ENCODE results near the gene PHYKPL. TPM values are rescaled to one million over a fixed set of nuclear protein-coding genes. Genes with fewer than 3 reads are reported as not detected.

PHYKPL gene
- total RNA-seq, 8 experiments from 2014 or later: 7.9 to 141 (median 19.7) TPM

DNA sequence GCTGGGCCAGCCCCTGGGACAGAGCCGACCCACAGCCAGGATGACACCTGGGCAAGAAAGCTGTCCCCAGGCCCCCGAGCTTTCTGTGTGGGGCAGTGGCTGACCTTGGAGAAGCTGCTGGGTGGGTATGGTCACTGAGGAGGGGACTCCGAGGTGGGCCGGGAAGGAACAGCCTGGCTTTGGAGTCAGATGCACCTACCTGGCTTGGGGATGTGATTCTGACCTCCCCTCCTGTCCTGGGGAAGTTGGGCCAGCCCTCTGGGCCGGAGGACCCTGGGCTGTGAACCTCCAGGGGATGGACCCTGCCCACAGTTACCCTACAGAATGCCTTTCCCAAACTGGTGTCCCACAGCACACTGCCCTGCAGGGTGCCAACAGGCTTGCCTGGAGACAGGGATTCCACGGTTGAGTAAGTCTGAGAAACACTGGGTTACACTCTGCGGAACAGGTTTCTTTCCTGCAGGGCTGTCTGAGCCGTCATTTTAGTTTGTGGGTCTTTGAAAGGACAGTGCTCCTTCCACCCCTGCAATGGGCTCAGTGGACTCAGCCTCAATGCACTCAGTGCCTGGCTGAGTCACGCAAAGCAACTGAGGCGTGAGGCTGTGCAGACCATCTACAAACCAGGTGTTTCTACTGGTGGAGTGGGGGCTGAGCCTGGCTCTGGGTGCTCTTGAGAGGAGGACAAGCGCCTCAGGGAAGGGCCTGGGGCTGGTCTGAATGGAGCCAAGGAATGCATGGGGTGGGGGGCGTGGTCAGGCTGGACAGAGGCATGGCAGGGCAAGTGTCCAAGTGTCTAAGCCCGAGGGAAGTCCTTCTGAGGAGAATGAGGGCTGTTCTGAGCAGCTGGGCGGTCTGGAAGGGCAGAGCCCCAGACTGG is 41.3 kb upstream of the PHYKPL start:
- ATAC-seq (replicated peaks in 6 of 8): peak in 5 of 8 experiments; percentile 7 to 91 (median 78)
- H3K27ac ChIP-seq: no peak overlapping the region
- peaks cover 0 to 3% of the 10 kb centered on the region in 2 donors for H3K4me1 ChIP-seq (replicated peaks in 1 of 2)
- no peak overlapping the region for H3K4me3 ChIP-seq
- in situ Hi-C loops (cut with MboI; ENCODE audit: low pct_unique_long_range_greater_than_20kb in 2 of 9, low sequenced_read_pairs in 9 of 9, unreplicated experiment in 9 of 9): no loop called here
- WGBS, 10 experiments: 57 to 100% (median 82%) methylated on average over 1 to 5 of the region's 14 CpGs; no CpG with 5 or more reads in 6 of the 10 experiments

DNA sequence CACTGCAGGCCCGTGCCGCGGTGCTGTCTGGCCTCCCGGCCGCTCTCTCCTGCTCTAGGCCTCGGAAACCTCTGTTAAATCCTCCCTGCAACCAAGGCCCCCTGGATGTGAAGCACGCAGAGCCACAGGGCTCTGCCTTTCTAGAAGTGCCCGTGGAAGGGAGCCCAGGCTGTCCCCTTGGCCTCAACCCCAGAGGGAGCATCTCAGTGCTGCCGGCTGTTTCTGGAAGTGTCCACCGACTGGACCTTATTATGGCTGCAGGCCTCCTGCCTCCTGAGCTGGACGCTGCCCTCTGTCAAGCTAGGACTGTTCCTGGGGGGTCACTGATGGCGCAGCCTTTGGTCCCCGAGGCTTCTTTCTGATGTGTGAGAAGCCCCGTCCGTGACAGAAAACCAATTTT is 40.4 kb upstream of the PHYKPL start:
- H3K27ac ChIP-seq: no peak overlapping the region
- no peak overlapping the region for H3K4me3 ChIP-seq
- WGBS, 10 experiments: 82 to 100% (median 87%) methylated on average over 2 to 12 of the region's 15 CpGs; no CpG with 5 or more reads in 6 of the 10 experiments
- no peak for ATAC-seq (replicated peaks in 6 of 8)
- peaks cover 0 to 3% of the 10 kb centered on the region in 2 donors for H3K4me1 ChIP-seq (replicated peaks in 1 of 2)
- in situ Hi-C loops (cut with MboI; ENCODE audit: low pct_unique_long_range_greater_than_20kb in 2 of 9, low sequenced_read_pairs in 9 of 9, unreplicated experiment in 9 of 9): no loop called here

DNA sequence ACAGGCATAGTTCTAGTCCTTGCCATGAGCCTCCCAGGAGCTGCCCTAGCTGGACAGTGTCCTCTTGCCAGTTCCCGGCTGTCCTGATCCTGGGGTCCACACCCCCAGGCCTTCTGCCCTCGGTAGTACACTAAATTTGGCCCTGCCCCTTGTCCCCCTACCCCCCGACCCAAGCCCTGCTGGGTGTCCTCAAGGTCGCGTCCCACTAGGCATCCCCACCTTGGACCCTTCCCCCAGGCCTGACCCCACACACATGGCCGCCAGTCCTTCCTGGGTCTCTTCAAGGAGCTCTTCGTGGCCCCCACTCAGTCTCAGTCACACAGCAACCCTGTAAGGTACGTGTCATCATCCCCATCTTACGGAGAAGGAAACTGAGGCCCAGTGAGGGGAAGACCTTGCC is 40.0 kb upstream of the PHYKPL start:
- H3K4me3 ChIP-seq: no peak overlapping the region
- WGBS, 10 experiments: no CpG with 5 or more reads among the region's 9 CpGs
- no peak for ATAC-seq (replicated peaks in 6 of 8)
- H3K27ac ChIP-seq: no peak overlapping the region
- H3K4me1 ChIP-seq (replicated peaks in 1 of 2): peaks cover 0 to 3% of the 10 kb centered on the region in 2 donors
- in situ Hi-C loops (cut with MboI; ENCODE audit: low pct_unique_long_range_greater_than_20kb in 2 of 9, low sequenced_read_pairs in 9 of 9, unreplicated experiment in 9 of 9): no loop called here

DNA sequence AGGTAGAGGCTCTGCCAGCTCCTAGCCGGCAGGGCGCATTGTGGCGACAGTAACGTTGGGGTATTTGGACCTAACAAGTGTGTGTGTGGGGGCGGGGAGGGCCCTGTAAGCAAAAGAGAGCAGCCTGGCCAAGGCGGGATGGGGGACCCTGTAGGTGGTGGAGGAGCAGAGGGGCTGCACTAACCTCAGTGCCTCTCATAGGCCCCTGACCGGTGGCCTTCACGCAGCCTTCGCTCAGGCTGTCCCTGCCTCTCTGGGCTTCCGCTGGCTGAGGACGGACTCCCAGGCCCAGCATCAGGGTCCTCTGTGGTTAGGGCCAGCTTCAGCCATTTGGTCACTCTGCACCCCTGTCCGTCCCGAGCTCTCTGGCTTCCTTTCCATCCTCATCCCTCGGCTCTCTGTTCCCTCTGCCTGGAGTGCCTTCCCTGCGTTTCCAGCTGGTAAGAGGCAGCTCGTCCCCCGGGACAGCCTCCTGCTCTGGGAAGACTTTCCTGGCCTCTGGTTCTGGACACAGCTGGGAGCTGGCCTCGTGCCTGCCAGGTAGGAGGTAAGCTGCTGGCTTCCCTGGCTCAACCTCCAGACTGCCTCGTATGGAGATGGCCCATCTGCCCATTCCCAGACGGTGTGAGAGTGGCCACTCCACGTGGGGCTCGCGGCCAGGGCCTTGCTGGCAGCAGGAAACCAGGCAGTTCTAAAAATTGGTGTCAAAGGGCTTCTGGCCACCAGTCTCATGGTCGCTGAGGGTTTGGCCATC is 39.3 kb upstream of the PHYKPL start:
- no peak for ATAC-seq (replicated peaks in 6 of 8)
- Histone ChIP-seq H3K27ac (no peak overlapping the region), H3K4me1 (replicated peaks in 1 of 2) (peaks cover 0 to 3% of the 10 kb centered on the region in 2 donors), H3K4me3 (no peak overlapping the region)
- WGBS, 10 experiments: 0 to 91% (median 83%) methylated on average over 1 to 10 of the region's 24 CpGs; no CpG with 5 or more reads in 6 of the 10 experiments
- in situ Hi-C loops (cut with MboI; ENCODE audit: low pct_unique_long_range_greater_than_20kb in 2 of 9, low sequenced_read_pairs in 9 of 9, unreplicated experiment in 9 of 9): no loop called here

DNA sequence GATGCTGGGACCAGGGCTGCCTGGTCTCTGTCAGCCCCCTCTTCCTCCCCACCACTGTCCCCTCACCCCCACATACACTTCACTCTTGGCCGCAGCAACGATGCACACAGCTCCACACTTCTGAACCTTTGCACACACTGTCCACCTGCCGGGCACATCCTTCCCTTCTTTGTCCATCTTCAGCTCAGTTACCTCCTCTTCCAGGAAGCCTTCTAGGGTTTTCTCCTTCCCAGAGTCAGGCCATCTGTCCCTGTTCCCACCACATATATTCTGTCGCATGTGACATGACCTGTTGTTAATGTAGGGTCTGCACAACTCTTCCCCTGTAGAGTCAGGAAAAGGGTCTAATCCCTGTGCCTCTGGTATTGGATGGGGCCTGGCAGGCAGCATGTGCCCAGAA is 38.6 kb upstream of the PHYKPL start:
- no peak overlapping the region for H3K27ac ChIP-seq
- H3K4me3 ChIP-seq: no peak overlapping the region
- WGBS, 10 experiments: 62 to 100% (median 78%) methylated on average over 1 to 3 of the region's 4 CpGs; no CpG with 5 or more reads in 6 of the 10 experiments
- peaks cover 0 to 3% of the 10 kb centered on the region in 2 donors for H3K4me1 ChIP-seq (replicated peaks in 1 of 2)
- in situ Hi-C loops (cut with MboI; ENCODE audit: low pct_unique_long_range_greater_than_20kb in 2 of 9, low sequenced_read_pairs in 9 of 9, unreplicated experiment in 9 of 9): no loop called here
- no peak for ATAC-seq (replicated peaks in 6 of 8)

GRCh38 chr5:178269499-178269898 is 36.9 kb upstream of the PHYKPL start:
- in situ Hi-C loops (cut with MboI; ENCODE audit: low pct_unique_long_range_greater_than_20kb in 2 of 9, low sequenced_read_pairs in 9 of 9, unreplicated experiment in 9 of 9): no loop called here
- 57 to 100% (median 70%) methylated on average over 1 of the region's 1 CpG; no CpG with 5 or more reads in 5 of the 10 experiments for WGBS, 10 experiments
- no peak overlapping the region for H3K4me3 ChIP-seq
- no peak for ATAC-seq (replicated peaks in 6 of 8)
- no peak overlapping the region for H3K27ac ChIP-seq
- H3K4me1 ChIP-seq (replicated peaks in 1 of 2): peaks cover 0 to 3% of the 10 kb centered on the region in 2 donors

- no peak for ATAC-seq (replicated peaks in 6 of 8)
Observed at GRCh38 chr5:178267876-178268275, 35.3 kb upstream of the PHYKPL start.

GRCh38 chr5:178267245-178267644 is 34.6 kb upstream of the PHYKPL start:
- in situ Hi-C loops (cut with MboI; ENCODE audit: low pct_unique_long_range_greater_than_20kb in 2 of 9, low sequenced_read_pairs in 9 of 9, unreplicated experiment in 9 of 9): no loop called here
- 0 to 74% (median 20%) methylated on average over 1 to 6 of the region's 6 CpGs; no CpG with 5 or more reads in 5 of the 10 experiments for WGBS, 10 experiments
- Histone ChIP-seq H3K4me1 (replicated peaks in 1 of 2) (peaks cover 0 to 3% of the 10 kb centered on the region in 2 donors), H3K27ac (no peak overlapping the region), H3K4me3 (no peak overlapping the region)
- ATAC-seq (replicated peaks in 6 of 8): no peak

More at GRCh38 chr5:178267876-178268275, 35.3 kb upstream of the PHYKPL start:
- WGBS, 10 experiments: 0 to 100% (median 75%) methylated on average over 1 to 6 of the region's 10 CpGs; no CpG with 5 or more reads in 2 of the 10 experiments
- no peak overlapping the region for H3K4me3 ChIP-seq
- peaks cover 0 to 3% of the 10 kb centered on the region in 2 donors for H3K4me1 ChIP-seq (replicated peaks in 1 of 2)
- no peak overlapping the region for H3K27ac ChIP-seq
- in situ Hi-C loops (cut with MboI; ENCODE audit: low pct_unique_long_range_greater_than_20kb in 2 of 9, low sequenced_read_pairs in 9 of 9, unreplicated experiment in 9 of 9): no loop called here

GRCh38 chr5:178266581-178266980 is 34.0 kb upstream of the PHYKPL start:
- H3K4me1 ChIP-seq (replicated peaks in 1 of 2): peaks cover 0 to 3% of the 10 kb centered on the region in 2 donors
- no peak for ATAC-seq (replicated peaks in 6 of 8)
- H3K4me3 ChIP-seq: no peak overlapping the region
- WGBS, 10 experiments: 0 to 83% (median 43%) methylated on average over 1 to 9 of the region's 10 CpGs; no CpG with 5 or more reads in 5 of the 10 experiments
- no peak overlapping the region for H3K27ac ChIP-seq
- in situ Hi-C loops (cut with MboI; ENCODE audit: low pct_unique_long_range_greater_than_20kb in 2 of 9, low sequenced_read_pairs in 9 of 9, unreplicated experiment in 9 of 9): no loop called here

- Histone ChIP-seq H3K4me3 (no peak overlapping the region), H3K27ac (no peak overlapping the region), H3K4me1 (replicated peaks in 1 of 2) (peaks cover 0 to 3% of the 10 kb centered on the region in 2 donors)
- in situ Hi-C loops (cut with MboI; ENCODE audit: low pct_unique_long_range_greater_than_20kb in 2 of 9, low sequenced_read_pairs in 9 of 9, unreplicated experiment in 9 of 9): no loop called here
- ATAC-seq (replicated peaks in 6 of 8): no peak
- WGBS, 10 experiments: 20 to 100% (median 87%) methylated on average over 1 to 3 of the region's 7 CpGs; no CpG with 5 or more reads in 5 of the 10 experiments
Observed at GRCh38 chr5:178265746-178266145, 33.1 kb upstream of the PHYKPL start.

GRCh38 chr5:178264044-178264443 is 31.4 kb upstream of the PHYKPL start:
- in situ Hi-C loops (cut with MboI; ENCODE audit: low pct_unique_long_range_greater_than_20kb in 2 of 9, low sequenced_read_pairs in 9 of 9, unreplicated experiment in 9 of 9): no loop called here
- Histone ChIP-seq H3K4me1 (replicated peaks in 1 of 2) (no peaks in the 10 kb centered on the region), H3K27ac (no peak overlapping the region), H3K4me3 (no peak overlapping the region)
- ATAC-seq (replicated peaks in 6 of 8): no peak
- 0 to 80% (median 60%) methylated on average over 1 to 4 of the region's 4 CpGs for WGBS, 10 experiments

DNA sequence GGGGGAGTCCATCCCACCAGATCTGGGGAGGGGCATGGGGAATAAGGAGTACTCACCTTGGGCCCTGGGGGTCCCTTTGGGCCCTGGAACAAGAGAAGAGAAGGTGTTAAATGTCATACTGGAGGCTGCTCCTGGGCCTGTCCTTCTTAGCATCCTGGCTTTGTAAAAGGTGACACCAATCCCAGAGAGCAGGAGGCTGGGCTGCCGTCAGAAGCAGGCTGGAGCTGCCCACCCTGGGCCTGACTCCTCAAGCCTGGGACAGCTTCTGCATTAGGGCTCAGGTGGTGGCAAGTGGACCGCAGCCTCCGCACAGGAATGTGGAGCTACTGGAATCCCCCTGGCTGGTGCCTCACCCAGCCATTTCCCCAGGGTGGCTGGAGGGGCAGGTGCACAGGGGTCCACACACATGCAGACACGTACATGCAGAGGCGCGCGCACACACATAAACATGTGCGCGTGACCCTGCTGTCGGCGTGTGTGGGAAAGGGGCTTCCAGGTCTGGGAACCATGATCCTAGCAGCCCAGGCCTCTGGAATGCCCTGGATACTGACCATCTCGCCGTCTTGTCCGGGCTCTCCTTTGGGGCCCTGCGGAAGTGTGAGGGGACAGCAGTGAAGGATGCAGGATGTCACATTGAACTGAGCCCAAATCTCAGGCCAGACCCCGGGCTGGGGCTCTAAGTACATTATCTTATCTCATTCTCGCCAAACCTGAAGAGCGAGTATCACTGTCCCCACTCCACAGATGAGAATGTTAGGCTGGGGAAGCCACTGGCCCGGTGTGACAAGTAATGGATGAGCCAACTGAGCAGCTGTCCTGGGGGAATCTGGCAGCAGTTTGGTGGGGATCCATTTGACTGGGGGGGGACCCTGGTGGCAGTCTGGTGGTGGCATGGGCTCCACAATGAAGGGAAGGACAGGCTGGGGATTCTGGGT is 29.3 kb upstream of the PHYKPL start:
- in situ Hi-C loops (cut with MboI; ENCODE audit: low pct_unique_long_range_greater_than_20kb in 2 of 9, low sequenced_read_pairs in 9 of 9, unreplicated experiment in 9 of 9): no loop called here
- no peak for ATAC-seq (replicated peaks in 6 of 8)
- Histone ChIP-seq H3K27ac (no peak overlapping the region), H3K4me1 (replicated peaks in 1 of 2) (no peaks in the 10 kb centered on the region), H3K4me3 (no peak overlapping the region)
- WGBS, 10 experiments: 61 to 94% (median 89%) methylated on average over 2 to 12 of the region's 19 CpGs; no CpG with 5 or more reads in 6 of the 10 experiments

Data from motor neuron (in vitro differentiated cells).